ENCODE measurements around the gene FFAR2. TPM values are rescaled to one million over a fixed set of nuclear protein-coding genes. Genes with fewer than 3 reads are reported as not detected.
"Not testable (repeated sequence)": the region's sequence is repeated elsewhere in the genome, so short reads cannot be mapped to it uniquely, and the experiment has no call there.

The FFAR2 gene
- total RNA-seq, result 0.36 TPM

- DNase-seq (ENCODE audit: low spot score), result no peak
Observed at GRCh38 chr19:35447606-35448469, at the start of gene FFAR2. Gene FFAR2, plus strand, starts transcription at chr19:35448257. Its CDS starts 1,458 bp downstream, at chr19:35449715.

GRCh38 chr19:35398570-35398969 is 49.5 kb upstream of the FFAR2 start:
- no peak for DNase-seq (ENCODE audit: low spot score)

GRCh38 chr19:35399231-35399630 is 48.8 kb upstream of the FFAR2 start:
- no peak for DNase-seq (ENCODE audit: low spot score)

GRCh38 chr19:35399948-35400772 is 47.9 kb upstream of the FFAR2 start:
- DNase-seq (ENCODE audit: low spot score), result no peak

GRCh38 chr19:35400773-35401100 is 47.3 kb upstream of the FFAR2 start:
- DNase-seq (ENCODE audit: low spot score), result no peak

GRCh38 chr19:35401416-35401815 is 46.6 kb upstream of the FFAR2 start:
- DNase-seq (ENCODE audit: low spot score), result not testable (repeated sequence)

- no peak for DNase-seq (ENCODE audit: low spot score)
Observed at GRCh38 chr19:35403116-35403760, 44.8 kb upstream of the FFAR2 start.

GRCh38 chr19:35404879-35405622 is 43.0 kb upstream of the FFAR2 start:
- no peak for DNase-seq (ENCODE audit: low spot score)

- DNase-seq (ENCODE audit: low spot score), result no peak
Observed at GRCh38 chr19:35407619-35408018, 40.4 kb upstream of the FFAR2 start.

GRCh38 chr19:35408284-35409171 is 39.5 kb upstream of the FFAR2 start:
- no peak for DNase-seq (ENCODE audit: low spot score)

GRCh38 chr19:35409191-35409590 is 38.9 kb upstream of the FFAR2 start:
- no peak for DNase-seq (ENCODE audit: low spot score)

GRCh38 chr19:35410487-35410886 is 37.6 kb upstream of the FFAR2 start:
- no peak for DNase-seq (ENCODE audit: low spot score)

GRCh38 chr19:35414442-35414841 is 33.6 kb upstream of the FFAR2 start:
- DNase-seq (ENCODE audit: low spot score), result no peak

GRCh38 chr19:35416331-35416730 is 31.7 kb upstream of the FFAR2 start:
- DNase-seq (ENCODE audit: low spot score), result no peak

GRCh38 chr19:35417278-35417677 is 30.8 kb upstream of the FFAR2 start:
- DNase-seq (ENCODE audit: low spot score), result no peak

GRCh38 chr19:35417713-35418534 is 30.1 kb upstream of the FFAR2 start:
- no peak for DNase-seq (ENCODE audit: low spot score)

- DNase-seq (ENCODE audit: low spot score), result no peak
Observed at GRCh38 chr19:35419046-35419445, 29.0 kb upstream of the FFAR2 start.

- no peak for DNase-seq (ENCODE audit: low spot score)
Observed at GRCh38 chr19:35419805-35420204, 28.3 kb upstream of the FFAR2 start.

- DNase-seq (ENCODE audit: low spot score), result no peak
Observed at GRCh38 chr19:35421362-35421761, 26.7 kb upstream of the FFAR2 start.

- DNase-seq (ENCODE audit: low spot score), result not testable (repeated sequence)
Observed at GRCh38 chr19:35423406-35423805, 24.7 kb upstream of the FFAR2 start.

Data from ureter (tissue), 1 donor.